Stimulated activated CD8-positive, alpha-beta memory T cell treated with anti-CD3 and anti-CD28 coated beads, Interleukin-4, amount 100 ng/mL, for 4 hours (primary cell): ENCODE data around the gene SPNS2.

Experiments used
- DNase-seq, 2 donors: peaks; one replicate each; pipeline ENCODE4 v3.0.0-alpha.2; 2020; ENCODE audit warnings: low read depth in 2 of 2, low spot score in 1 of 2

SPNS2 gene

DNA sequence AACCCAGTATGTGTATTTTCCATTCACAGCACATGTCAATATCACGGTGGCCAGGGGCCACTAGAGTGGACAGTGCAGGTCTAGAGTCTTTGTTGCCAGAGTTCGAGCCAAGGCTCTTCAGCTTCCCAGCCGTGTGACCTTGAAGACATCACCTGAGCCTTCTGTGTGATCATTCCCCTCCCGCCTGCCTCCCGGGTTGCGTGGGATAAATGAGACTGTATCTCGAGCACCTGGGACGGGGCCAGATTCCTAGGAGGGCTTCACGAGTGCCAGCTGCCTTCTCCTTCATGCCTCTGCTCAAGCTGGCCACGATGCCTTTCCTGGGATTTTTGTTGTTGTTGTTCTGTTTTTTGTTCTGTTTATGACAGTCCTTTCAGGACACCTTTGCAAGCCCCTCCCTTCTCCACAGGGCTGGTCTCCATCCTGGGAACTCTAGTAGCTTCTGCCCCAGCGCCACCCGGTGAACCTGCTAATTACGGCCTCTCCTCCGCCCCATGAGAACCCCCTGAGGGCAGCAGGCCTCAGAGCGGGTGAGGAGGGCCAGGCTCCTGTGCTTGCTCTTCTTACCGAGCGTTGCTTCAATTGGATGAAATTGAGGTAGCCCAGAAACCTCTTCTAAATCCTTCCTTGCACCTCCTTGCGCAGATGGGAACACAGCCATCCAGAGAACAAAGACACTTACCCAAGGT lies 3.9 kb downstream of the SPNS2 start:
- DNase-seq, result no peak

DNA sequence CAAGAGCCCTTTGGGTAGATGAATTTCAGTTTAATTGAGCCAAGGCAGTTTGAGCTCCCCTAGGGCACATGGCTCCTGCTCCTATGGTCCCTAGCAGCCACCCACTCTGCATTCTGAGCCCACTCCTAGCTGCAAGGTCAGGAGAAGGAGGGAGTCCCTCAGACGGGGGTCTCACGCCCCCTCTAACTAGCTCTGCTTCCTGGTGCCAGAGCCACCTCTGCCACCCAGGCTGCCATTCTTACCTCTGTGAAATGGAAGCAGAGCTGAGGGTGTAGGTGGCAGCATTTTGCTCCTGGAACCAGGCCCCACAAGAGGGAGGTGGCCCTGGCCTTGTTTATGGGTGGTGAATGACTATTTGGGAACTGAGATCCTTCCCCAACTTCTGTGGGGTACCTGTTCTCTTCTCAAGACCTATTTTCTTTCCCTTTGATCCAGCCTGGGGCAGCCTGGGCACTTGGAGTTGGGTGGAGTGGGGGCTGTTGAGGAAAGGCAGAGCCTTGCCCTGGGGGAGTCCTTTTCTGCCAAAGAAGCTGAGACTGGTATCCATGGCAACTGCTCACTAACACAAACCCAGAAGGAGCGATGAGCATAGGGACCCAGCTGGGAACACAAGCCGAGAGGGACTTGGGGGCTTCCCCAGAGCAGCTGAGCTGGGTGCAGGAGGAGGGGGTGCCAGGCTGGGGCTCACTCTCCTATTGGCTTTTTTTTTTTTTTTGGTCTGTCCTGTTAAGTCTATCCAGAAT lies 4.8 kb downstream of the SPNS2 start:
- no peak for DNase-seq

DNA sequence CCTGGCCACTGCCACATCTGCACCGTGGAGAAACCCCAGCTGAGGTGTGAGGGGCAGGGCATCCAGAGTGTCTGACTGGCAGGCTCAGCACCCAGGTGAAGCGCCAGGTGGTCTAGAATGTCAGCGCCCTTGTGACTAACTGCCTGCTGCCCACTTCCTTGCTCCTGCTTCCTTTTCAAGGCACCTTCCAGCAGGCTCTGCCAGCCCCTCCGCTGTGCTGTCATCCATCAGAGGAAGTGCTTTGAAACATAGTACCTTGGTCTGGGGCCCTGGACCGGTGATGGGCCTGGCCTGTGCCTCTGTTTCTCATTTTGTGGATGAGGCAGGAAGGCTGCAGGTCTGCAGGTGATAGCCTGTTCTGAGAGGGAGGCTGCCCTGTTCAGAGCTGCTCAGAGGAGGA lies 5.5 kb downstream of the SPNS2 start:
- no peak for DNase-seq

DNA sequence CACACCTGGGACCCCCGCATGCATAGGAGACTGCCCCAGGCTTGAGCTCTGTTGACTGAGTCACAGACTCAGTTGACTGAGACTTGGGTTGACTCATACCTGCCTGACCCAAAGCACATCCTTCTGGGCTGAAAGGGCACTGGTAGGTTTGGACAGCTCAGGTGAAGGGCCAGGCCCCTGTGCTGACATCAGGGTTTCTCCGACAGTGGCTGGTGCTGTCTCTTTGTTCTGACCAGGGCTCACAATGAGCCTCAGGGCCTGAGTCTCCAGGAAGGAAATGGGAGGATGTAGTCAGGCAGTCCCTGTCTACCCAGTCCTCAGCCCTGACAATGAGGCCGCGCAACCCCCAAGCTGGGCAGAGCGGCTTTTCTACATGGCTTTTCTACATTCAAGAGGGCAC lies 6.5 kb downstream of the SPNS2 start:
- DNase-seq, result no peak

DNA sequence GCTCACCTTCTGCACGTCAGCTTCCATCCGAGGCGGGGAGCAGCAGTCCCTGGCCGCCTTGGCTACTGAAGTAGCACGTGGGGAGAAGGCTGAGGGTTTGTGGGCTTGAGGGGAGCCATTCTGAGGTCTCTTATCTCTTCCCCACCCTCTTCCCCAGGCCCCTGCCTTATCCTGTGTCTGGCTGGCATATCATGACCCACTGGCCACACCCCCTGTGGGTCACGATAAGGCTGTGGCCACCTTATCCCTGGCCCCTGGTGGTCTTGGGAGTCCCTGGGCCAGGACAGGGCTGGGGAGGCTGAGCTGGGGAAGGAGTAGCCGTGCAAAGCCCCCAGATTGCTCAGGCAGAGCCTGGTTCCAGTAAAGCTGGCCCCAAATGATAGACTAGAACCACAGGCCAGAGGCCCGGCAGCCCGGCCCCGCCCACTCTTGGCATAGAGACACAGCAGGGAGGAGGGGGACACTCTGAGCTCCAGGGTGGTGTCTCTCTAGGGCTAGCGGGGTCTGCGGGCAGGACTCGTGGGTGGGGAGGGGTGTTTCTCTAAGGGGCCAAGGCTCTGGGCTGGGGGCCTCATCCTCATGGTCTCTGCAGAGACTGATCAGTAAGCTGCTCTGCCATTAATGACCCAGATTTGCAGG lies 7.6 kb downstream of the SPNS2 start:
- DNase-seq, result no peak

DNA sequence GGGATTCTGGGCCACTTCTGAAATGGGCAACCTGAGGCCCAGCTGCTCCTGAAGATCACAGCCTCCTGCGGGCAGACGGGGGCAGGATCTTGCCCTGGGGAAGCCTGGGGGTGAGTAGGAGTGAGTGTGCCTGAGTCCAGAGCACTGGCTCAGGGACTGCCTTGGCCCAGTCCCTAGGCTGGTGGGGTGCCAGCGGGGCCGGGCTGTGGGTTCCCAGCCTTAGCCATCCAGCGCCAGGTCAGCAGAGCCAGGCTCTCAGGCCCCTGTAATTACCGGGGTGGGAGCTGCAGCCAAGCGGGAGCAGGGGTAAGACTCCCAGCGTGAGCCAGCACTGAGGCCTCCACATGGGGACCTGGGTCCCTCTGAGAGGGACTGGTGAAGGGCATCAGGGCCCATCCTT lies 8.2 kb downstream of the SPNS2 start:
- DNase-seq, result no peak

DNA sequence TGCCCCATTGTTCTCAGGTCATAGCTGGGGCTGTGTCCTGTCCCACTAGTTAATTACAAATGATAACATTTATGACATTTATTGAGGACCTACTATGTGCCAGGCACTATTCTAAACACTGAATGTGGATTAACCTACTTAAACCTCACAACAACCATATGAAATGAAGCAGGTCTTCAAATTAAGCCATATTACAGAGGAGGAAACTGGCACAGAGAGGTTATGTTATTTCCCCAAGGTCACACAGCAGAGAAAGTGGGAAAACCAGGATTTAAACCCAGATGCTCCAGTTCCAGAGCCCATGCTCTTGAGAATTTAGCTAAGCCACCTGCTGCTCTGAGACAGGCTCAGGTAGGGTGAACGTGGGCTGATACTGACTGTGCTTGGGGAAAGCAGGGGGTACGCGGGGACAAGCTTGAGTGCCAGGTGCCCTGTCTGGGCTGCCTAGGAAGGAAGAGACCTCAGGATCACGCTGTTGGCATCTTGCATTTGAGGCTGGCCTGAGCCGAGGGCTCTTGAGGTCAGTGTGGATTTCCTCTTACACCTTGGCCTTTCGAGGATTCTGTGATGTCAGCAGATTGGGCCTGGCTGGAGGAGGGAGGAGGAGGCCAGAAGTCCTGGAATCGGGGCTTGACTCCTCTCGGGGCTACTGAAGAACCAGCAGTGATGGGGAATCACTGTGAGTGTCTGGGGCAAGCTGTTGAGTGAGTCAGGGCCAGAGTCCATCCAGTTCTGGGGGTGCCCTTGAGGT lies 8.9 kb downstream of the SPNS2 start:
- no peak for DNase-seq

DNA sequence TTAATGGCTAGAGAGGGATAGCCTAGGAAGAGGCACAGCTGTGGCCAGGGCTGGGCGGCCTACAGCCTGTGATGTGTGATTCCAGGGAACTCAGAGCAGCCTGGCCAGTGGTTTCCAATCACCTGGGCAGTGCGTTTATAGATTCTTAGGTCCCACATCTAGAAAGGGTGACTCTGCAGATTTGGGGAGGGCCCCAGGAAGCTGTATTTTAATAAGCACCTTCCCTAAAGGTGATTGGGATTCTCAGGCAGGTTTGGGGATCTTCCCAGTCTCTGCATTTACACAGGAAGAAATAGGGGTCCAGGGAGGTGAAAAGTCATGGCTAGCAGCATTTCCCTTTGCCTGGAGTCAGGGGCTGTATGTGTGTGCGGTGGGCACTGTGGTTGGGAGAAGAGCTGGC lies 9.5 kb downstream of the SPNS2 start:
- DNase-seq, result no peak

DNA sequence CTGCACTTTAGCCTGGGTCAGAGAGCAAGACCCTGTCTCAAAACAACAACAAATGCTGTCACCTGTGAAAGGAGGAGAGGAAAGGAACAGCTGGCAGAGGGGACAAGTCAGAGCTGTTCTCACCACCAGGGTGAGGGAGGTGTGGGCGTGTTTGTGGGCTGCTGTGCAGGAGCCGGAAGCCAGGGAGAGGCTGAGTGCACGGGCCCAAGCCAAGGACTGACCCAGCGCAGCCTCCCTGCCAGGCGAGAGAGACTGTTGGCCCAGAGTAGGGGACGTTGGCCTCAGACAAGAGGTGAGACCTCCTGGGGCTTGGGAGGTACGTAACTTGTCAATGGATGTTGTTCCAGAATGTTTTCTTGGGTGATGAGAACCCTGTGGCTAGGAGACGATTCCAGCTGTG lies 10.7 kb downstream of the SPNS2 start:
- no peak for DNase-seq

DNA sequence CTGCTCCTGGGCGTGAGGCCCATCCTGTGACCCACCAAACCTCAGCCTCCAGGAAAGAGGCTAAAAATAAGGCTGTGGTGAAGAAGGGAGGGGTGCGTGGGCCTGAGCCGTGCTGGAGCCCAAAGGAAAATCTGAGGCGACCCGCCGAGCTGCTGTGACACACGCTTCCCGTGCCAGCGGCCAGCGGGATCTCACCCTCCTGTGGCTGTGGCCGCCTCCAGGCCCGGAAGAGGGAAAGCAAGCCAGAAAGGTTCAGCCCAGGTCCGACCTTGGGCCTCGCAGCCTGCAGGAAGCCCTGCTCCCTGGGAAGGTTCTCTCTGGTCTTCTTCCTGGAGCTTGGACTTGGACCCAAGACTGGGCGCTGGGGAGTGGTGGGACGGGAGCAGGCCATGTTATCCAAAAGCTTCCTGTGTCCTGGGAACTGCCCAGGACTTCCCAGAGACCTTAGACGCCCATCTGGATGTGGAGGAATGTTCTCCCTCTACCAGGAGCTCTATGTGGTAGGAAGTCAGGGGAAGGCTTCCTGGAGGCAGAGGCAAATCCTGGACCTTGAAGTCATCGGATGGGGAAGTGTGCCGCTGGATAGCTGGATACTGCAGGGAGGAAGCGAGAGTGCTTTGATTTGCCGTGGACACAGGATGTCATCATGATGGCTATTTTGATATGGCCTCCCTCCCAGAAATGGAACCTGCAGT lies 11.4 kb downstream of the SPNS2 start:
- no peak for DNase-seq

DNA sequence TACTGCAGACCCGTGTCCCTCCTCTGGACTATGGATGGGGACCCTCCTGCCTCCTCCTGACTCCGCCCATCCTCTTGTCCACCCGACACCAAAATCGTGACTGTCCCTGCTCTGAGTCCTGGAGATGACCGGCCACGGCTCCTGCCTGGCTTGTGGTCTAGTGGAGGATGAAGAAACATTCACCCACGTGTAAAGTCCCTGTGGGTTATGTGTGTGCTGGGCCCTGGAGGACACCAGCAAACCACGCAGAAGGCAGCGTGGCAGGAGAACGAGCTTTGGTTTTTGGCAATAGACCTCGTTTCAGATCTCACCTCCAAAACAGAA lies 11.9 kb downstream of the SPNS2 start:
- no peak for DNase-seq

DNA sequence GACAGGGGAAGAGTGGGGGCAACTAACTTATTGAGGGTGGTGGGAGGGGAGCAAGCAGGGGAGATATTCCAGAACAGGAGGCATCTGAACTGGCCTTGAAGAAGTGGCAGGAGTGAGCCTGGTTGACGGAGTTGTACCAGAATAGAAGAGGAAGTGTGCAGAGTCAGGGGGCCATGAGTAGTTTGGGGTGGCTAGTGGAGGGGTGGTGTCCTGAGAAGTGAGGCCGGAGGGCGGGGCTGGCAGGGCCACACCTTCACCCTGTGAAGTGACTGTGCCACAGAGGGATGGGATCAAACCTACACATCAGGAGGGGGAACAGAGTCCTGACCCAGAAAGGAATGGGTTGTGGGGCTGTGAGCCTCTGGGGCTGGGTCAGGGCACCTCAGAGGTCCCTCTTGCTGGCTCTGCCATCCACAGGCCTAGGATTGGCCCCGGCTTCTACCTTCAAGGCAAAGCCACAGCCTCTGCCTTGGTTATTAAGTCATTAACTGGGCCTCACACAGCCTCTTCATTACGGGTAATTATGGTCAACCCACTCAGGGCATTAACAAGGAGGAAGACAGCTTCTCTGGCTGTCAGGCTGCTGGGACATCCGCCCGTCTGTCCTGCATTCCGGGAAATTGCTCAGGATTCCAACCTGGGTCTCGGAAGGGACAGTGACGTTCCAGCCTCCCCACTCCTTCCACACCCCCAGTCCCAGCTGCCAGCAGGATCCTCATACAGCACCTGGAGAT lies 12.7 kb downstream of the SPNS2 start:
- DNase-seq, result no peak

DNA sequence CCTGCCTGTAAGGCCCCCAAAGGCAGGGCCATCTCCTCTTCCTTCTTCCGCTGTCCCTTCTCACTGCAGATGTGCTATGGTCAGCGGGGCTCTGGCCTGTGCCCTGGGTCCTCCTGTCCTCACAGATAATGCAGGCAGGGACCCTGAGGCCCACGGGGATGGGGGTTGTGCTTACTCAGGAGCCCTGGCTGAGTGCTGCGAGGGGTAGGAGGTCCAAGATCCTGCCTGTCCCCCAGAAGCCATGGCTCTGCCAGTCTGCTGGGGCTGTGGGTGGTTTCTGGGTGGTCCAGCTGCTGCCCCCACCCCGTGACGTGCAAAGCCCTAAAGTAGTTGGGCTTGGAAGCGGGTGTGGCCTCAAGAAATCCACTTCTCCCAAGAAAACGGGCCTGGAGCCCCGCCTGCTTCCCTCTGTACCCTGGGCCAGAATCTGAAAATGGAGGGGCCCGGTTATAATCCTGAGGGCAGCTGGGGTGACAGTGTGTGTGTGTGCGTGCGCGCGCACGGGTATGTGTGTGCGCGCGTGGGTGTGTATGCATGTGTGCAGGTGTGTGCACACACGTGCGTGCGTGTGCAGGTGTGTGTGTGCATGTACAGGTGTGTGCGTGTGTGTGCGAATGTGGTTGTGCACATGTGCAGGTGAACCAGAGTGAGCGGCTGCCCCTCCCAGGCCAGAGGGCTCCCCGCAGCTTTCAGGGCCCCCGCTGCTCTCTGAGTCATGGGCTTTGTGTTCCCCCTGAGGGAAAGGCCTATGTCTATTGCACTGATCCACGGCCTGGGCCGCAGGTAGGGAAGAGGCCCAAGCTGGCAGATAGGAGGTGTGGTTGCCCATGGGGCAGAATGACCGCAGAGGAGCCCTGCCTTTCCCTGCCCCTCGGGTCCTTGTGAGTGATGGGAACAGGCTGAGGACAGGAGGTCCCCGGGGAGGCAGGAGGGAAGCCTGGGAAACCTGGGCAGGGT lies 13.8 kb downstream of the SPNS2 start:
- no peak for DNase-seq

DNA sequence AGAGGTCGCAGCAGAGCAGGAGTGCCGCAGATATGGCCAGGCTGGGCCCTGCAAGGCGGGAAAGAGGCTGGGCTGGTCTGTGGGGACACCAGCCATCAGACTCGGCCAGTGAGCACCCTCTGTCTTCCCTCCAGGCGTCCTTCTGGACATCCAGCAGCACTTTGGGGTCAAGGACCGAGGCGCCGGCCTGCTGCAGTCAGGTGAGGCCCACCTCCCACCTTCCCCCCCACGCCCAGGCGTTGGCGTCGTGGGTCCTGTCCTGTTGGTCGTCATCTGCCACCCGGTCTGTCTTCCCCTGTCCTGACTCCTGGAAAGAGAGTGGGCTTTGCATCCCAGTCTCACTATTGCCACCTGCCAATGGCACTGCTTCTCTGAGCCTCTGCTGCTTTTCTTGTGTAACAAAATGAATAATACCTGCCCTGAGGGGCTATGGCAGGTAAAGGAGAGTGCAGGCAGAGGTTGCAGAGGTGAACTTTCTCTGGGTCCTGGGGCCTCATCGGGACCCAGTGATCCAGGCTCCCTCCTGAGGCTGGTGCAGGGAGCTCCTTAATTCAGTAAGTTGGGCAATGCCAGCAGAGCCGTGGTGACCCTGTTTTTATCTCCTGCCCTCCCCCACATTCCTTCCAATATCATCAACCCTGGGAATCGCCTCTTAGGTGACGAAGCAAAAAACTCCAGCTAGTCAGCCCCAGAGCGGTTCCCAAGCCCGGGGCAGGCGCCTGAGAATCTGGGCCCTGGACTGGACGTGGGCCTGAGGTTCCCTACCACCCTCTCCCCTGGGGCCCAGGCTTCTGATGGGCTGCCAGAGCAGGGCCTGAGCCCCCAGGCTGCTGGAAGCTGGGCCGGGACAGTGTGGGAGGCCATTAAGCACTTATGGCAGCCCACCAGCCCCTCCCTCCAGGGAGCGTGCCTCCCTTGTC lies 14.7 kb downstream of the SPNS2 start:
- no peak for DNase-seq

DNA sequence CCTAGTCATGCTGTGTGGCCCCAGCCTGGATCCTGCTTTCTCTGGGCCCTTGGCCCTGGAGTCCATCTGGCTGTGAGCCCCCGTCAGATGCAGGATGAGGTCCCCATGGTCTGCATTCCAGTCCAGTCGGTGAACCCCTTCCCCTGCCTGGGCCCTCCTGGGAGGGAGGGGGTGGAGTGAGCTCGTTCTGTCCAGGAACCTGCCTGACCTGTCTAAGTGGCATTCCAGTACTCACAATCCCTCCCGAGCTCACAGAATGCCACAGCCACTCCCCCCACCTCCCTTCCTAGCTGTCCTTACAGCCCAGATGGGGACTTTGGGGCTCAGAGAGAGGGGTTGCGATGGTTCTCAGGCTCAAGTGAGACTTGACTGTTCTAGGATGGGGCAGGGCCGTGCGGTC lies 15.5 kb downstream of the SPNS2 start:
- DNase-seq, result no peak

DNA sequence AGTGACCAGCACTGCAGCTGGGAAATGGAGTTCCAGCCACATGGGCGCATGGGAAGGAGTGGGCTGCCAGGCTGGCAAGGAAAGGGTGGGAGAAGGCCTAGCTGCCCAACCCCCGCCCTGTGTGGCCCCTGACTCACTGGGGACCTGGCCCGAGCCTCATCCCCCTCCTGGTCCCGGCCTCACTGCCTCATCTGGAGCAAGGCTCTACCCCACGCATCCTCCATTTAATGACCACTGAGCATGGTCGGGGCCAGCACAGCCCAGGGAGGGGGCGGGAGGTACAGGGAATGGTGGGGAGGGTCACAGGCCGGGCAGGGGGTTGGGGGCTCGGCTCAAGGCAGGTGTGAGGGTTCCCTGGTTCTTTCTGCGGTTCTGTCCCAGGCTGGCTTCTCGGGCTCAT lies 16.1 kb downstream of the SPNS2 start:
- DNase-seq, result no peak

DNA sequence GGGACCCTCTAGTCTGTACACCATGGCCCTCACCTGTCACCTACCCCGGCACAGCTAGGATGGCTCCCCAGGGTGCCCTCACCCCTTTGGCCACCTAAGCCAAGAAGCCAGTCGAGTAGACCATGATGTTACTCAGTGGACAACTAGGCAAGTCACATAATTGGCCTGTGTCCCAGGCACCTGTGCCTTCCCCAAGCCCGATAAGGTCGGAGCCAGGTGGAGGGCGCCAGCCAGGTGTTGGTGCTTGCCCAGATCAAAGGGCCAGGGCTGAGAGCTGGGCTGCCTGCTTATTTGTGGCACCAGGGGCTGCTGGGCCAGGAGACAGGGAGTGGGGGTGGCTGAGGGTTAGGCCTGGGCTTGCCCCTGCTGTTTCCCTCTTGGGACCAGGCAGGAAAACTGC lies 16.8 kb downstream of the SPNS2 start:
- no peak for DNase-seq

DNA sequence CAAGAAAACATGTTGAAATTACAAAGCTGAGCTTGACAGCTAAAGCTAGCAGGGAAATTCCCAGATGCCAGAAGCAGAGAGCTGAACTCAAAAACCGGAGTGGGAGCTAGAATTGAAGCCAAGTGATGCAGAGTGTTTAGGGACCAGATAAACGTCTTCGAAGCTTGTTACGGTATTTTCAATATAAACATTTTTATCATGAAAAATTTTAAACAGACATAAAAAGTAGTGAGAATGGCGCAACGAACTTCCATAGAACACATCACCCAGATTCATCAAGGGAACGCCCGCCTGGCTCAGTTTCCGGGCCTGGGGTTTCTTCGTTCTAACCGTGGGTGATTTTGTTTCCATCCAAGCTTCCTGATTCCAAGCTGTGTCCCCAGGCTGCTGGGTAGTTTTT lies 18.1 kb downstream of the SPNS2 start:
- no peak for DNase-seq

DNA sequence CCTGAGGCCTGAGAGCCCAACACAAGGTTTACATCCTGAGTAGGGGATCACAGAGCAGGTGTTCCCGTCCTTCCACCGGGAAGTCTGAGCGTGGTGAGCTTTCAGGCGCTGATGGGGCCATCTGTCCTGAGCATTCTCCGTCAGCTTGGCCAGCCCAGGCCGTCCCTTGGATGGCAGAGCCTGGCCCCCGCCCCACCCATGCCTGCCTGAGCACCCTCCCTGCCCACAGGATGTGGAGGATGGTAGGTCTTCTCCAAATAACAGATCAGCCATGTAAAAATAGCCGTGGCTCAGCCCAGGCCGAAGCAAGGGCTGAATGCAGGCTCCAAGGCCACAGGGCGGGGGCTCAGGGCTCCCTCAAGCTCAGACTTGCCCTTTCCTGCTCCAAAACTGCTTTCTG lies 20.2 kb downstream of the SPNS2 start:
- no peak for DNase-seq
